Measurements from ENCODE around the gene VKORC1. TPM values are rescaled to one million over a fixed set of nuclear protein-coding genes. Genes with fewer than 3 reads are reported as not detected.

The VKORC1 gene
- total and polyA plus RNA-seq, 4 donors: 29.9 to 519 (median 263) TPM

- Histone ChIP-seq H3K9me3 (ENCODE audit: control insufficient read depth in 4 of 4, low read length in 3 of 4) (no peaks in the 10 kb centered on the region), H3K4me1 (ENCODE audit: control insufficient read depth in 4 of 4, insufficient read depth in 4 of 4, low read length in 3 of 4) (no peaks in the 10 kb centered on the region), H3K27me3 (ENCODE audit: control insufficient read depth in 4 of 4, insufficient read depth in 4 of 4, low read length in 3 of 4) (no peaks in the 10 kb centered on the region), H3K27ac (ENCODE audit: low read depth in 1 of 2, low read length in 2 of 2) (no peak overlapping the region), H3K36me3 (ENCODE audit: control insufficient read depth in 4 of 4, insufficient read depth in 3 of 4, low read depth in 1 of 4, low read length in 3 of 4) (peaks cover 13 to 47% (median 30%) of the 10 kb centered on the region in 4 donors), H3K4me3 (ENCODE audit: low read depth in 1 of 3, low read length in 3 of 3) (no peak overlapping the region), H3K9ac (ENCODE audit: low read depth in 1 of 2, low read length in 2 of 2) (no peak overlapping the region)
- TF ChIP-seq JUND (IDR thresholded peaks at IDR 0.05) (no peak), ATF3 (IDR thresholded peaks at IDR 0.05) (no peak), TAF1 (conservative IDR thresholded peaks at IDR 0.05) (no peak), SP1 (IDR thresholded peaks at IDR 0.05) (no peak), HNF4G (IDR thresholded peaks at IDR 0.05) (no peak), RXRA (IDR thresholded peaks at IDR 0.05) (no peak), CTCF (IDR thresholded peaks at IDR 0.05; ENCODE audit: low read depth, low read length, missing input control) (no peak), YY1 (IDR thresholded peaks at IDR 0.05) (no peak), FOXA2 (IDR thresholded peaks at IDR 0.05) (no peak), NR2F2 (IDR thresholded peaks at IDR 0.05) (no peak), RAD21 (IDR thresholded peaks at IDR 0.05) (no peak), REST (IDR thresholded peaks at IDR 0.05) (no peak), GABPA (IDR thresholded peaks at IDR 0.05 in 1 of 2, conservative IDR thresholded peaks at IDR 0.05 in 1 of 2) (no peak), MAX (IDR thresholded peaks at IDR 0.05) (no peak), FOXA1 (IDR thresholded peaks at IDR 0.05) (no peak), EGR1 (IDR thresholded peaks at IDR 0.05; ENCODE audit: low read depth in 2 of 2) (no peak), ZBTB33 (IDR thresholded peaks at IDR 0.05) (no peak), HNF4A (conservative IDR thresholded peaks at IDR 0.05) (no peak)
- 92% methylated on average over 6 of the region's 6 CpGs for WGBS
- no peak for DNase-seq (ENCODE audit: low spot score)
These were observed 8.0 kb downstream of the VKORC1 start for GRCh38 chr16:31086629-31086906.

Measured in liver (tissue), 9 donors.